ENCODE measurements around the gene CMSS1.
A peak's percentile ranks its signal among the peaks of the same experiment; 100 is the strongest.

Gene CMSS1

DNA sequence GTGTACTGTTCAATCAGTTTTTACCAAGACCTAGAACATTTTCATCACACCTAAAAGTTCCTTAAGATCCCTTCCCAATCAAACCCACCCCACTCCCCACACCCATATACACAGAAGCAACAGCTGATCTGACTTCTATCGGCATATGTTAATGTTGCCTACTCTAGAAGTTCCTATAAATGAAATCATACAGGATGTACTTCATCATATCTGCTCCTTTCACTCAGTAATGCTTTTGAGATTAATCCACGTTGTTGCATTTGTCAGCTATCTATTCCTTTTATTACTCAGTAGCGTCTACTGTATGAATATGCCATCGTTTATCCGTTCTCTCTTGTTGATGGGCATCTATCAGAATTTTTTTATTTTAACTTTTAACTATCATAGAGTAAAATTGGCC is 310.9 kb downstream of the CMSS1 start:
- DNase-seq (ENCODE audit: low read depth, low spot score) = no peak
- H3K4me3 ChIP-seq (ENCODE audit: low read length) = no peak overlapping the region

DNA sequence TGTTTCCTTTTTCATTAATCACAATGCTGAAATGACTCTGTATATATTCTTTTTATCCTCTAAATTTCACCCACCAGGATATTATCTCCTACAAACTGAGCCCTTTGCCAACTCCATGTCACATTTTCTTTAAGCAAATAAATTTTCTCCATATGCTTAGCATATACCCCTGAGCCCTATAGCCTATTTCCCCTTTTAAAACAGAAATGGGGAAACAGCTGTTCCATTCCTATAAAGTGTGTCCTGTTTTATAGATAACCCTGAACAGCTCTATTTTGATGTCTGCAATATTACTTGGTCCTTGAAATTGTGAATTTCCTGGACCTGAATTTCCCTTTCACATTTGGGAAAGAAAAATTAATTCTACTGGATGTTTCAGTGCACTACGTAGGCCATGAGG is 312.3 kb downstream of the CMSS1 start:
- no peak overlapping the region for H3K4me3 ChIP-seq (ENCODE audit: low read length)
- DNase-seq (ENCODE audit: low read depth, low spot score) = no peak

DNA sequence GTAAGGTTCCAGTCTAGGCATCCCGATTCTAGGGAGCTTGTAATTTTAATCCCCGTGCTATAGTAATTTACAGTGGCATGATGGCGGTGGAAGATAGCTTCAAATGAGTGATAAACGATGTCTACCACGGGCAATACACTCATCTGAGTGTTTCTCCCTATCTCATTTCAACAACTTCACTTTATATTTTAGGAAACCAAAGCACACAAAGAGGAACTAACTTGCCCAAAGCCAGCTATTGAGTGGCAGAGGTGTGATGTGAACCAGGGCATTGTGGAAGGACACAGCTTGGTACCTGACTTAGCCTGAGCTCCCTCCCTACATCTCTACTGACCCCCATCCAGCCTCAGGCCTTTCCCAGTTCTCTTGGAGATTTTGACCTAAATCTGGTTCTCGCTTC is 313.6 kb downstream of the CMSS1 start:
- DNase-seq (ENCODE audit: low read depth, low spot score) = no peak
- H3K4me3 ChIP-seq (ENCODE audit: low read length) = no peak overlapping the region

DNA sequence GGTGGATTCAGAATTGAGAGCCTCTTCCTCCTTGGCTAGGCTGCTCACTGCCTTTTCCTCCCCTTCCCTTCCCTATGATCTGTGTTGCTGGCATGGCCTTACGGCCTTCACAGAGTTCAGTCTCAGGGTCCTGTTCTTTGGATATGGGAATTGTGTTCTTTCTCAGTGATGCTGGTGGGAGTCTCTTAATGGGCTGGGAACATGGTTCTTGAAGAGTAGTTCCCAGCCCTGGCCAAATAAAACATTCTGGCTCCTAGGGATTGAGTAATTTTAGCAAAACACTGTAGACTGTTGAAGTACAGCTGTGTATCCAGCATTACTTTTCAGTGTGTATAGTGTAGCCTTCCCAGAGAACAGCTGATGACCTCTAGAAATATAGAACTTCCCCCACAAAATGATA is 319.3 kb downstream of the CMSS1 start:
- no peak overlapping the region for H3K4me3 ChIP-seq (ENCODE audit: low read length)
- DNase-seq (ENCODE audit: low read depth, low spot score) = no peak

DNA sequence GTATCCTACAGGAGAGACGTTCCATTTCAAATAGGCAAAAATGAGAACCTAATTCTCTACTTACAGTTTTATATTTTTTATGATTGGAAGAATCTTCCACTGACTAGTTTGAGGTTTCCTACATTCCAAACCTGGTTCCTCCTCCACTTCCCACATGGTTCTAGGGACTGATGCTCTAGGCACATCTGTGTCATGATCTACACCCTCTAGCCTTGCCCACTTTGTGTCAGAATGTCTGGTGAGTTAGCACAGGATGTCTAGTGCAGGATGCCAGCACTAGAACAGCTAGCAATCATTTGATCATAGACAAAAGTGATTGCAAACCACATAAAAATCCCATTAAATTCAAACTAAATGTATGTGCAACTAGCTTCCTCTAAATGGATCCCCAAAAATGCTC is 323.3 kb downstream of the CMSS1 start:
- no peak for DNase-seq (ENCODE audit: low read depth, low spot score)
- H3K4me3 ChIP-seq (ENCODE audit: low read length) = no peak overlapping the region

DNA sequence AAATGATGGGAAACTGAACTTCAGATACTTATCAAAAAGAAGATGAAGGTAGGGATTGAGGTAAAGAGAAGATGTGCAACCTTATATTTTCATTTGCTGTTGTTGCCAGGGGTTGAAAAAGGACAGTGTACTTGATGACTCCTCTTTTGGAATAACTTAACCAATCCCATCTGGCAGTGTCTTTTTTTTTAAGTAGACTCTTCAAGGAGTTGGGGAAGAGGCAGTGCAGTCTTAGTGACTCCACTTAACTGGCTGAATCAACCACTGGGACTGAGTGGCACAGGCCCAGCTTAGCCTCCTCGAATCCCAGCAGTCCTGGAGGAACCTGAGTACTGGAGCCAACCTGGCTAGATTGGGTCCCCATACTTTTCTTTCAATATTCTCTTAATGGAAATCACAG is 323.9 kb downstream of the CMSS1 start:
- DNase-seq (ENCODE audit: low read depth, low spot score) = no peak
- H3K4me3 ChIP-seq (ENCODE audit: low read length) = no peak overlapping the region

DNA sequence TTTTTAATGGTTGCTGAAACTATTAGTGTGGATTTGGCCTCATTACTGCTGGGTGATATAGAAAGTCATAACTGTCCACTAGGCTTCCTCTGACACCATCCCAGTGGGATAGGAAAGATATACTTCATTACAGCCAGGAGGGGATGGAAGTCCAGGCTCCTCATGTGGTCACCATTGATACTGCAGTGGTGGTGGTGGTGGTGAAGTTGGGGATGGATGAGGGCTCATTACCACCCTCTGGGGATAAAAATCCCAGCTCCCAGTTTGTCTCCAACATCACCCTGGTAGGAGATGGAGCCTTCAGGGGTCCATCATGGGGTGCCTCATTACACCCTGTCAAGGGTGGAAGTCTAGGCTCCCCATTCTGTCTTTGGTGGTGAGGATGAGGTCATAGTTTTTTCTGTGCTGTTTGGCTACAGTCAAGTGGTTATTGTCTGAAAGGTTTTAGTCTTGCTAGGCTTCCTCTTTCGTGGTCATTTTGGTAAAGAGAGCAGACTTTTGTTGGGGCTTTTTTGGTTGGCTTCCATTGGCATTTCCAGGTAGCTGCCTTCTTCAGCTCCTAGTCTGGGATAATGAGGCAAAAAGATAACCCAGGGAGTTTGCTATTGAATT is 326.7 kb downstream of the CMSS1 start:
- no peak overlapping the region for H3K4me3 ChIP-seq (ENCODE audit: low read length)
- peak; percentile 7 for DNase-seq (ENCODE audit: low read depth, low spot score)

DNA sequence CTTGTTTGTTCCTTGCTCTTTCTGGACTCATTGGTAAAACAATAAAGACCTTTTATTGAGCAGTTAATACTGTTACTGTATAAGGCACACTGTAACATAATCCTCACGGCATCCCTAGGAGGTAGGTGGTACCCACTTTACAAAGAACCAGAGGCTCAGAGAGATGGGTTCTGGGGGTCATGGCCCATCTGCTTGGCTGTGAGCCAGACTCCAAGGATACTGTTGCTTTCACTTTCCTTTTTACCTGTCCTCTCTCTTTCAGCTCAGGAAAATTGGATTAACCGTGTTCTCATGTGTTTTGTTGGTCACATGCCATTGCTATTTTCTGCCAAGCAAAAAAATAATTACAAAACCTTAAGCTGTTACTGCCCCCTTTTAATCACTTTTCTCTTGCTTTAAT is 331.5 kb downstream of the CMSS1 start:
- DNase-seq (ENCODE audit: low read depth, low spot score) = no peak
- H3K4me3 ChIP-seq (ENCODE audit: low read length) = no peak overlapping the region

DNA sequence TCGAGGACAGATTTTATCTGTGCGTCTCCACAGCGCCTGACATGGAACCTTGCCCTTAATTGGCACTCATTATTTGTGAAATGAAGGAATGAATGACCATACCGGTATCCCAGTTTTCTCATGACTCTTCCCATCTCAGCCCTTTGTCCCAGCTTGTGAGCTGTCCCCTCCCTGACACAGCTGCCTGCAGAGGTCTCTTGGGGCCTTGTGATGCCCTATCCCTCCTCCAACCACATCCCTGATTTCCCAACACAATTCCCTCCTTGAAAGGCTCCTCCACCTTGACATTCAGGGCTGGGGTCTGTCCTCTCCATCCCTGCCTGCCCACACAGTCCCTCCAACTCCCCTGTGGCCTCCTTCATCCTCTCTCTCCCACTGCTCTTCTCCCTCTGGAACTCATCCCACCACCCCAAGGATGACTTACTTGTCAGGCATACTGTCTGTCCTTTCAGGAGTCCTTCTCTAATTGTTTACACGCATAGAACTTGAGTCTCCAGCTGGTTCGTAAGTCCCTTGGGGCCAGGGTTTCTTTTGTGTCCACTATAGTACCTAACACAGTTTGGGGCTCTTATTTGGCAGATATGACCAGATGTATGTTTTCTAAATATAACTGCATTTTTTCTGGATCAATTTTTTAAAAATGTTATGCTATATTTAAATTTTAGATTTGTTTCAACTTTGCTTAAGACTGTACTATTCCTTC is 332.2 kb downstream of the CMSS1 start:
- no peak for DNase-seq (ENCODE audit: low read depth, low spot score)
- H3K4me3 ChIP-seq (ENCODE audit: low read length) = no peak overlapping the region

DNA sequence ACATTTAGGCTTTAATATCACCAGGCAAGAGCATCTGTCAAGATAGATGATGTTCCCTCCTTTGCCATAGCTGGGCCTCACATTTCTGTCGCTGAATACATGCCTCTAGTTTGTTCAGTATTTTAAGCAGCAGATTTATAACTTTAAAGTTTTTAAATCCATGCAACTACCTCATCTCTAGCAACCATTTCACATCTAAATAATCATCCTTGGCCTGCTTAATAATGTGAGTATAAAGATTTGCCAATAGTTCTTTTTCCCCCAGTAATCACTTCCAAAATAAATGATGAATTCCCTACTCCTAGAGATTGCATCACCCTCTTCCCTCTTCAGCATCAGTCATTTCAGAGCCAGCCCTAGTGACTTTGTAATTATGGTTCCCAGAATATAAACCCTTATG is 332.8 kb downstream of the CMSS1 start:
- no peak overlapping the region for H3K4me3 ChIP-seq (ENCODE audit: low read length)
- no peak for DNase-seq (ENCODE audit: low read depth, low spot score)

DNA sequence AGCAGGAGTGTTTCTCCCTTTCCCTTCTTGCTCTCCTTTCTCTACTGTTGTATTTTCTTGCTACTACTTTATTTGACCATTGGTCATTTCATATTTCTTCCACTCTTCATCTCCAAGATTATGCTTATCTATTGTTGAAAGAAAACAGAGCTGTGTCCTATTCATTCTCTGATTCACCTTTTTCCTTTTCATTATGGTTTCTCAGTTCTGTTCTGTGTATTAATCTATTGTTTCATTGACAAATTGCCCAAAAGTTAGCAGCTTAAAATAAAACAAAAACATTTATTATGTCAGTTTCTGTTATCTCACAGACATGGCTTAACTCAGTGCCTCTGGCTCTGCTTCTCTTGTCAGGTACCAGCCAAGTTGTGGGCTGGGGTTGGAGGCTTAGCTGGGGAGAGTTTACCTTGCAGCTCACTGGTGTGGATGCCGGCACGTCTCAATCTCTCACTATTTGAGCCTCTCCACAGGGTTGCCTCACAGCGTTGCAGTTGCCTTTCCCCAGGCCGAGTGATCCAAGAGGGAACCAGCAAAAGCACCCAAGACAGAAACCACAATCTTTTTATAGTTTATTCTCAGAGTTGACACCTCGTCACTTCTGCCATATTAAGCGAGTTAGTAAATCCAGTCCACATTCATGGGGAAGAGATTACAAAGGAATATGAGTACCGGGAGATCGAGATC is 333.5 kb downstream of the CMSS1 start:
- no peak for DNase-seq (ENCODE audit: low read depth, low spot score)
- H3K4me3 ChIP-seq (ENCODE audit: low read length) = no peak overlapping the region

DNA sequence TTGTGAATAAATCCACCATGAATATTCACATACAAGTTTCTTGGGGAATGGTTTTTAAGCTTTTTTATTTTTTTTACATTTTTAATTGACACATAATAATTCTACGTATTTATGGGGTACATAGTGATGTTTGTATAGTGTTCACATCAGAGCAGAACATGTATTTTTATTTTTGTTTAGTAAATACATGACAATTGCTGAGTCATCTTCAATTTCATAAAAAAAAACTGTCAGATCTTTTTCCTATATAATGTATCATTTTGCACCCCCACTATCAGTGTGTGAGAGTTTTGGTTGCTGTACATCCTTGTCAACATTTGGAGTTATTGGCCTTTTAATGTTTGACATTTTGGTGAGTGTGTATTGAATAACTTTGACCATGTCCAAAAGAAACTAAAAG is 336.5 kb downstream of the CMSS1 start:
- H3K4me3 ChIP-seq (ENCODE audit: low read length) = no peak overlapping the region
- no peak for DNase-seq (ENCODE audit: low read depth, low spot score)

DNA sequence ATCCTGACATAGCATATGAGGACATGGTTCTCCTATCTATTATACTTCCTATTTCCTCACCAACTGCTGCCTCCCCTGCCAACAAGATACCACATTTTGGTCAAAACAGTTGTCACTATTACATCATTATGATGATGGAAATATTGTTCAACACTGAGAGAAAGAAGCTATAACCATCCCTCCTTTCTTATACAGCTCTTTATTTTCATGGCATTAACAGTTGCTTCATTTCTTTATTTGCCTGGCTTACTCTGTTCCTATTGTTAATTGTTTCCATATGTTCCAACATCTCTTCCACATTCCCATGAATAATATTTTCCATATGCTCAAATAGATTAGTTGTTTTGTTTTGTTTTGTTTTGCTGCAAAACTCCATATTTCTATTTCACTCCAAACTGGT is 337.5 kb downstream of the CMSS1 start:
- no peak for DNase-seq (ENCODE audit: low read depth, low spot score)

DNA sequence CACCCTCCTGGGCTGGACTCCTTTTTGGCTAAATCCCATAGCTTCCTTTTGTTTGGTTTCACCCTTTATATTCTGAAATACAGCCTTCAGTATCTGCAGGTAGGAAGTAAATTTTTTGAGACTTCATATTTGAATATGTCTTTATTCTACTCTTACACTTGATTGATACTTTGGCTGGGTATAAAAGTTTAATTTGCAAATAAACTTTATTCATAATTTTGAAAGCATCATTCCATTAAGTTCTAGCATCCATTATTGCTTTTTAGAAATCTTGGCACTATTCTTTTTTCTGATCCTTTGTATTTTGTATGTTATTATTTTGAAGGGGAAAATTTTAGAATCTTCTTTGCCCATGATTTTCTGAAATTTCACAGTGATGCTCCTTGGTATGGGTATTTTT is 337.9 kb downstream of the CMSS1 start:
- no peak for DNase-seq (ENCODE audit: low read depth, low spot score)
- H3K4me3 ChIP-seq (ENCODE audit: low read length) = no peak overlapping the region

More for the DNA sequence above, 337.5 kb downstream of the CMSS1 start:
- no peak overlapping the region for H3K4me3 ChIP-seq (ENCODE audit: low read length)

DNA sequence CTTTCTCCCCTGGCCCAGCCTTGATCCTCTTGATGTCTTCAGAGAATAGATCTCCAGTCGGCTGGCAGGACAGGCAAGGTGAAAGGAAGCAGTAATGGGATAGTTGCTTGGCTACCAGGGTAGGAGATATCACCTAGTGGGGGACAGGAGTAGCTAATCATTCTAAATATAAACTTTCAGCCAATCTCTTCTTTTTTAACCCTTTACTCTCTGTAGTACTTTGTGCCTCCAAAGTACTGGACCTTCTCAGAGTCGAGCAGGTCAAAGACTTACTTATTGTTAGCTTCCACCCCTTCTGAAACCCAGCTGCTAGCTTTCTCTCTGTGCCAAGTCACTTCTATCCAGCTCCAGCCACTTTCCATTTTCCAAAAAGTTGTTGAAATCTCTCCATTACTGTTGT is 340.0 kb downstream of the CMSS1 start:
- H3K4me3 ChIP-seq (ENCODE audit: low read length) = no peak overlapping the region
- no peak for DNase-seq (ENCODE audit: low read depth, low spot score)

DNA sequence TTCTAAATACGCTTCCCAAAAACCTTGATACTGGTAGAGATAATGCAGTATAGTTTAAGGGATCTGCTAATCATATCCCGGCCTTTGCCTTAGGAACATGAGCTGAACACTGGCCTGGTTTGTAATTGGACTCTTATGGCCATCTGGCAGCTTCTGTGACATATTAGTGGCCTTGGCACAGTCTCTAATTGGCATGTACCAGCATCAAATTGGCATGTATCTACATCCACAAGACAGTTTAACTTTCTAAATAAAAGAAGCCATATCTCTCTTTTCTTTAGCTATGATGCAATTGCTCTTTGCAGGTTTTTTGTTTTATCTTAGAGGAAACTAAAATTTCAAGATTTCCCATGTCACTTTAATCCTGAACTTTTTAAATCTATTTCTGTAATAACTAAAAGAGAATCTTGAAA is 341.3 kb downstream of the CMSS1 start:
- no peak overlapping the region for H3K4me3 ChIP-seq (ENCODE audit: low read length)
- DNase-seq (ENCODE audit: low read depth, low spot score) = no peak

DNA sequence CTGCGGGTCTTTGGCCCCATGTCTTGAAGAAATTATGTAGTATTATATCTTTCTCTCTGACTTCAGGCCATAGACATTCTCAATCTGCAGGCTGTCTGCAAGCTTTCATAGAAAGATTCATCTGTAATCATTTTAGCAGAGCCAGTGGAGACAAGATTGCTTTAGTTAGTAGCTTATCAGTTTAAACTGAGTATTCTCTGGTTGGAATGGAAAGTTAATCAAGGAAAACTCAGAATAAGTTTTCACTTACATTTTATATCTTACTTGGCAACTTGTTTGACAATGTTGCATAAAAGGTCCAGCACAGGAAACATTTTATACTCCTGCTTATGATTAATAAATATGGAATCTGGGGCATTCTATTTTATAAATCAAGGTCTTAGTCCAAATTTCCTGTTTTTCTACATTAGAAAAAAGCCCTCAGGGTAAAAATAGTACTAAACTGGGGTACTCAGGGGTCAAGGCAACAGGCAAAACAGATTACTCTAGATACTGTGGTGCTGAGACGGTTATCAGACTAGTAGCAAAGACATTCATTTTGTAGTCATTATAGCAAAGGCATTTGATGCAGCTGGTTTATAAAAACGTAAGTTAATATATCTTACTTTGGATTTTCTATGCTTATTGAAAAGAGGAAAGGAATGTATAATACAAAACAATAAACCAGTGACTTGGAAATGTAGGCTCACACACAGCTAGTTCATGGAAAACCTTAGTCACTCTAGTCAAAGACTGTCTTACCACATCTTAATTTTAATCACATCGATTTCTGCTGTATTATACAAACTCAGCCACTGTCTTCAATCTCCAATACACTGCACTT is 341.9 kb downstream of the CMSS1 start:
- DNase-seq (ENCODE audit: low read depth, low spot score) = no peak
- H3K4me3 ChIP-seq (ENCODE audit: low read length) = no peak overlapping the region

DNA sequence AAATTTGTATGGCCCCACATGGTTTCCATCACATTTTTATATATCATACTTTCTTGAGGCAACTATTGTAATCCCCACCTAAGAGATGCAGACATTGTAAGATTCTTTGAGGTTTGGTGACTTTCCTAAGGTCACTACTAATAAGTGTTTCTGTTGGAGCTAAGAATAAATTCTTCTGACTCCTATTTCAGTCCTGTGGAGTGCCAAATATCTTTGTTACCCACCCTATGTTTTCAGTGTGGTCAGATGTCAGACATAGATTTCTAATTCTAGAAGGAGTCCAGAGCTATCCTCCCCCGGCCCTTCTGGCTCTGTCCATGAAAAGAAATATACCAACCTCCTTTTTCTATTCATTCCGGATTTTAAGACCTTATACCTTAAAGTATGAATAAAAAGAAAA is 342.9 kb downstream of the CMSS1 start:
- DNase-seq (ENCODE audit: low read depth, low spot score) = no peak

DNA sequence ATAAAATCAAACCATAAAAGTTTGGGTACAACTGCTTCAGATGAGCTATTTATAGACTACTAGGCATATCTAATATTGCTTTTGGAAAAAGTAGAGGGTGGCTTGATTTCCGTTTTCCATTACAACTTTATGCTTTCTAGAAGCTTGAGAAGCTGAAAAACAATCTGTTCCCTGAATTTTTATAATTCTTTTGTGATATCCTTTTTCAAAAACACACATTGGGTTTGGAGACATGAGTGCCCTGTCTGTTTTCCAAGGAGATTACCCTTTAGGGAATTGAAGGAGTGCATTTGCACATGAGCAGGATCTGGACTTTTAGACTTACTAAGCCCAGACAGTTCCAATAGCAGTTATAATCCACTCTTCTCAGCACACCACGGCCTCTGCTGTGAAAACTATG is 346.1 kb downstream of the CMSS1 start:
- H3K4me3 ChIP-seq (ENCODE audit: low read length) = no peak overlapping the region
- DNase-seq (ENCODE audit: low read depth, low spot score) = no peak

More for the DNA sequence above, 342.9 kb downstream of the CMSS1 start:
- H3K4me3 ChIP-seq (ENCODE audit: low read length) = no peak overlapping the region

DNA sequence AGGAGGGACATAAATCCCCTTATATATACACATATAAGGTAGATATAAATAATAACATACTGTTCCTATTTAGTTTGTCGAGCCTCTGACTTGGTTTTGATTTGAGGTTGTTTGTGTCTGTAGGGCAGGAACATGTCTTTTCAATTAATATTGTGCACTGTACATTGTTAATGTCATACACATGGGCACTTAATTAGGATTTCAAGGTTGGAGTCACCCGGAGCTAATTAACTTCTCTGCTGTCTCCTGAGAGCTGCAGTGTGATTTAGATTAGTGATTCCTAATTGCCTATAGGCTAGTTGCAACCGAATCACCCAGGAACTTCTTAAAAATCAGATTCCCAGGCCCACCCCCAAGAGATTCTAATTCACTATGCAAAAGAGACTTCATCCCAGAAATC is 347.1 kb downstream of the CMSS1 start:
- no peak for DNase-seq (ENCODE audit: low read depth, low spot score)
- H3K4me3 ChIP-seq (ENCODE audit: low read length) = no peak overlapping the region

All from Jurkat, Clone E6-1 (cell line).